Lower leg skin (tissue), 3 donors: ENCODE measurements around the gene ASIC2.

ENCODE experiments used
- CTCF ChIP-seq, 3 donors: fragments of 450-650 bp; IDR thresholded peaks; one replicate each; pipeline ENCODE4 v1.5.1; 2016; ENCODE audit warnings: antibody characterized with exemption in 3 of 3, mild to moderate bottlenecking in 3 of 3, moderate library complexity in 2 of 3
- POLR2A ChIP-seq, 2 donors: fragments of 450-650 bp; IDR thresholded peaks; one replicate each; pipeline ENCODE4 v1.6.1; 2016 to 2017; ENCODE audit warnings: antibody characterized with exemption in 2 of 2, mild to moderate bottlenecking in 1 of 2, moderate library complexity in 1 of 2

GRCh38 chr17:33166472-33166871 is 126.6 kb downstream of the ASIC2 start:
- TF ChIP-seq POLR2A (IDR thresholded peaks at IDR 0.05) (no peak), CTCF (IDR thresholded peaks at IDR 0.05) (no peak)
